ENCODE measurements around the gene SKA1.

GRCh38 chr18:50334546-50335152 lies 40.2 kb upstream of the SKA1 start:
- TF ChIP-seq POLR2A (IDR thresholded peaks at IDR 0.05) (no peak), CTCF (IDR thresholded peaks at IDR 0.05) (no peak)

Data from testis (tissue), 2 donors.